OCI-LY1 (cell line): Measurements from ENCODE around the gene ENG.

Experiments used
- H2AFZ ChIP-seq: fragments of 200-600 bp; sonication (generic), shearing (Covaris generic); 2 replicates; pipeline ENCODE4 v1.6.0; 2014; ENCODE audit warnings: antibody characterized with exemption, mild to moderate bottlenecking, low read length
- H3F3A ChIP-seq: fragments of 200-600 bp; sonication (generic), shearing (Covaris generic); 2 replicates; pipeline ENCODE4 v1.6.0; 2014; ENCODE audit warnings: mild to moderate bottlenecking, antibody characterized with exemption, low read length, moderate library complexity; ENCODE audit not compliant: insufficient read depth
- H3K27ac ChIP-seq: fragments of 200-600 bp; sonication (generic); 2 replicates; pipeline ENCODE4 v1.5.1; 2014; ENCODE audit warnings: low read length, mixed run types, mild to moderate bottlenecking, low read depth; ENCODE audit not compliant: poor library complexity, severe bottlenecking
- H3K27me3 ChIP-seq: fragments of 200-600 bp; sonication (generic); 2 replicates; pipeline ENCODE4 v1.6.0; 2014; ENCODE audit warnings: antibody characterized with exemption, mild to moderate bottlenecking, low read length, moderate library complexity; ENCODE audit not compliant: insufficient read depth
- H3K36me3 ChIP-seq: fragments of 200-600 bp; sonication (generic); 2 replicates; pipeline ENCODE4 v1.6.1; 2014; ENCODE audit warnings: mild to moderate bottlenecking, antibody characterized with exemption, low read length, moderate library complexity, mixed read lengths; ENCODE audit not compliant: insufficient read depth
- H3K4me1 ChIP-seq: fragments of 200-600 bp; sonication (generic); 2 replicates; pipeline ENCODE4 v1.5.1; 2014; ENCODE audit warnings: mild to moderate bottlenecking, low read length, moderate library complexity; ENCODE audit not compliant: insufficient read depth, severe bottlenecking
- H3K4me2 ChIP-seq: fragments of 200-600 bp; sonication (generic), shearing (Covaris generic); 2 replicates; pipeline ENCODE4 v1.6.1; 2014; ENCODE audit warnings: low read length
- H3K4me3 ChIP-seq: fragments of 200-600 bp; sonication (generic); 2 replicates; pipeline ENCODE4 v1.5.1; 2014; ENCODE audit warnings: low read length, low read depth, mild to moderate bottlenecking, mixed read lengths; ENCODE audit not compliant: poor library complexity, severe bottlenecking
- H3K79me2 ChIP-seq: fragments of 200-600 bp; shearing (Covaris generic); 2 replicates; pipeline ENCODE4 v1.6.1; 2016; ENCODE audit warnings: mixed run types, low read length, mixed read lengths; ENCODE audit not compliant: insufficient read depth
- H3K9ac ChIP-seq: fragments of 200-600 bp; sonication (generic), shearing (Covaris generic); 2 replicates; pipeline ENCODE4 v1.6.1; 2014; ENCODE audit warnings: mild to moderate bottlenecking, low read length, mixed read lengths
- H3K9me2 ChIP-seq: fragments of 200-600 bp; sonication (generic), shearing (Covaris generic); 2 replicates; pipeline ENCODE4 v1.6.1; 2014; ENCODE audit warnings: low read depth, mild to moderate bottlenecking, low read length, mixed read lengths
- H3K9me3 ChIP-seq: fragments of 200-600 bp; shearing (Covaris generic); 2 replicates; pipeline ENCODE4 v1.6.1; 2014; ENCODE audit warnings: low read length, mixed read lengths
- H4K20me1 ChIP-seq: fragments of 200-600 bp; sonication (generic), shearing (Covaris generic); 2 replicates; pipeline ENCODE4 v1.6.0; 2016; ENCODE audit warnings: mild to moderate bottlenecking, low read length; ENCODE audit not compliant: insufficient read depth
- EZH2 ChIP-seq: fragments of 200-600 bp; sonication (generic), shearing (Covaris generic); IDR thresholded peaks from 2 replicates; pipeline ENCODE4 v1.8.0; 2017; ENCODE audit warnings: borderline replicate concordance, mixed run types, mild to moderate bottlenecking, antibody characterized with exemption, low read length, moderate library complexity, mixed read lengths
- TF ChIP-seq, protein P1 (sequence below): fragments of 200-600 bp; sonication (generic), shearing (Covaris generic); IDR thresholded peaks from 2 replicates; pipeline ENCODE4 v1.5.1; 2017; ENCODE audit warnings: mild to moderate bottlenecking, antibody characterized with exemption, low read length, moderate library complexity, mixed read lengths

Gene ENG

DNA sequence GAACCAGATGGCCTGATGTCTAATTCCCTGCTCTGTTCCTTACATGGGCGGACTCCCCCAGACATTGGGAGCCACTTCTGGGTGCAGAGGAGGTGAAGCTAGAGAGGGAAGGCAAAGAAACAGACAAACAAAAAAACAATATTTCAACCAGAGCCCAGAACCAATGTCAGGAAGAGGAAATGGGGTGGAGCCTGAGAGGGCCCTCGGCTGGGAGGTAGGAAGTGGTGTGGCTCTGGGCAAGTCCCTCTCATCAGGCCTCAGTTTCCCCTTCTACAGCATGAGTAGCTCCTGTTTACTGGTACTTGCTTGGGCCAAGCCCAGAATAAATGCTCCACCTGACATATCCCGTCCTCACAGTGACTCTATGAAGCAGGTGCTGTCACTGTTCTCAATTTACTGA lies 87.0 kb downstream of the ENG start:
- H3K27me3 ChIP-seq = no peaks in the 10 kb centered on the region
- H3K27ac ChIP-seq = peak overlapping the region; percentile 1
- H4K20me1 ChIP-seq = no peaks in the 10 kb centered on the region
- H3F3A ChIP-seq = no peaks in the 10 kb centered on the region
- no peak overlapping the region for H2AFZ ChIP-seq
- no peaks in the 10 kb centered on the region for H3K9me3 ChIP-seq
- H3K9ac ChIP-seq = no peak overlapping the region
- no peak overlapping the region for H3K4me3 ChIP-seq
- H3K4me1 ChIP-seq = peaks cover 38% of the 10 kb centered on the region
- TF ChIP-seq, protein P1, sequence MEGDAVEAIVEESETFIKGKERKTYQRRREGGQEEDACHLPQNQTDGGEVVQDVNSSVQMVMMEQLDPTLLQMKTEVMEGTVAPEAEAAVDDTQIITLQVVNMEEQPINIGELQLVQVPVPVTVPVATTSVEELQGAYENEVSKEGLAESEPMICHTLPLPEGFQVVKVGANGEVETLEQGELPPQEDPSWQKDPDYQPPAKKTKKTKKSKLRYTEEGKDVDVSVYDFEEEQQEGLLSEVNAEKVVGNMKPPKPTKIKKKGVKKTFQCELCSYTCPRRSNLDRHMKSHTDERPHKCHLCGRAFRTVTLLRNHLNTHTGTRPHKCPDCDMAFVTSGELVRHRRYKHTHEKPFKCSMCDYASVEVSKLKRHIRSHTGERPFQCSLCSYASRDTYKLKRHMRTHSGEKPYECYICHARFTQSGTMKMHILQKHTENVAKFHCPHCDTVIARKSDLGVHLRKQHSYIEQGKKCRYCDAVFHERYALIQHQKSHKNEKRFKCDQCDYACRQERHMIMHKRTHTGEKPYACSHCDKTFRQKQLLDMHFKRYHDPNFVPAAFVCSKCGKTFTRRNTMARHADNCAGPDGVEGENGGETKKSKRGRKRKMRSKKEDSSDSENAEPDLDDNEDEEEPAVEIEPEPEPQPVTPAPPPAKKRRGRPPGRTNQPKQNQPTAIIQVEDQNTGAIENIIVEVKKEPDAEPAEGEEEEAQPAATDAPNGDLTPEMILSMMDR = no peak
- no peak for TF ChIP-seq EZH2
- no peaks in the 10 kb centered on the region for H3K79me2 ChIP-seq
- H3K4me2 ChIP-seq = no peak overlapping the region
- H3K36me3 ChIP-seq = no peaks in the 10 kb centered on the region
- H3K9me2 ChIP-seq = no peaks in the 10 kb centered on the region

- Histone ChIP-seq H3F3A (no peaks in the 10 kb centered on the region), H3K9me3 (no peaks in the 10 kb centered on the region), H3K4me2 (no peak overlapping the region), H3K27ac (no peak overlapping the region), H3K4me1 (peaks cover 23% of the 10 kb centered on the region), H3K9me2 (no peaks in the 10 kb centered on the region), H3K27me3 (no peaks in the 10 kb centered on the region), H3K9ac (no peak overlapping the region), H2AFZ (no peak overlapping the region), H4K20me1 (no peaks in the 10 kb centered on the region), H3K79me2 (no peaks in the 10 kb centered on the region), H3K4me3 (no peak overlapping the region), H3K36me3 (no peaks in the 10 kb centered on the region)
- TF ChIP-seq, protein P1 = no peak
- TF ChIP-seq EZH2 = no peak
These were observed 89.0 kb downstream of the ENG start for GRCh38 chr9:127765418-127765817.
